DOHH2 (cell line): ENCODE measurements around the gene CNKSR2.

Experiments used
- H3F3A ChIP-seq: fragments of 200-600 bp; sonication (generic), shearing (Covaris generic); 2 replicates; pipeline ENCODE4 v1.6.0; 2016; ENCODE audit warnings: antibody characterized with exemption, mild to moderate bottlenecking; ENCODE audit not compliant: control insufficient read depth, insufficient read depth
- H3K27ac ChIP-seq: fragments of 200-600 bp; sonication (generic); 2 replicates; pipeline ENCODE4 v1.5.1; 2014; ENCODE audit warnings: low read depth, mild to moderate bottlenecking, low read length, moderate library complexity
- H3K27me3 ChIP-seq: fragments of 200-600 bp; sonication (generic); 2 replicates; pipeline ENCODE4 v1.6.1; 2014; ENCODE audit warnings: mild to moderate bottlenecking, low read length, mixed read lengths; ENCODE audit not compliant: control insufficient read depth
- H3K36me3 ChIP-seq: fragments of 200-600 bp; sonication (generic); 2 replicates; pipeline ENCODE4 v1.6.1; 2014; ENCODE audit warnings: mild to moderate bottlenecking, low read length, moderate library complexity, mixed read lengths; ENCODE audit not compliant: control insufficient read depth
- H3K4me1 ChIP-seq: fragments of 200-600 bp; sonication (generic); 2 replicates; pipeline ENCODE4 v1.6.1; 2014; ENCODE audit warnings: mild to moderate bottlenecking, low read length, mixed read lengths; ENCODE audit not compliant: control insufficient read depth
- H3K4me2 ChIP-seq: fragments of 200-600 bp; sonication (generic); 2 replicates; pipeline ENCODE4 v1.6.0; 2014; ENCODE audit warnings: mild to moderate bottlenecking, low read length, moderate library complexity
- H3K4me3 ChIP-seq: fragments of 200-600 bp; sonication (generic); 2 replicates; pipeline ENCODE4 v1.5.1; 2014; ENCODE audit warnings: mild to moderate bottlenecking, low read length, mixed read lengths
- H3K79me2 ChIP-seq: fragments of 200-600 bp; sonication (generic); 2 replicates; pipeline ENCODE4 v1.6.1; 2014; ENCODE audit warnings: mild to moderate bottlenecking, low read length, mixed read lengths; ENCODE audit not compliant: control insufficient read depth
- H3K9me2 ChIP-seq: fragments of 200-600 bp; sonication (generic); replicated peaks from 2 replicates; pipeline ENCODE4 v1.6.1; 2014; ENCODE audit warnings: mild to moderate bottlenecking, low read length, mixed read lengths; ENCODE audit not compliant: control insufficient read depth
- H3K9me3 ChIP-seq: fragments of 200-600 bp; sonication (generic); 2 replicates; pipeline ENCODE4 v1.6.1; 2014; ENCODE audit warnings: antibody characterized with exemption, low read length, mixed read lengths; ENCODE audit not compliant: control insufficient read depth, insufficient read depth
- H4K20me1 ChIP-seq: fragments of 200-600 bp; sonication (generic); 2 replicates; pipeline ENCODE4 v1.6.0; 2014; ENCODE audit warnings: low read depth, mild to moderate bottlenecking, antibody characterized with exemption, low read length, moderate library complexity; ENCODE audit not compliant: control insufficient read depth, insufficient read depth
- CTCF ChIP-seq: fragments of 200-600 bp; sonication (generic); IDR thresholded peaks from one replicate; pipeline ENCODE4 v1.5.1; 2014; ENCODE audit warnings: antibody characterized with exemption, mild to moderate bottlenecking, low read depth, low read length; ENCODE audit not compliant: poor library complexity, severe bottlenecking
- EZH2phosphoT487 ChIP-seq: fragments of 200-600 bp; sonication (generic); IDR thresholded peaks from 2 replicates; pipeline ENCODE4 v1.6.1; 2017; ENCODE audit warnings: borderline replicate concordance, mild to moderate bottlenecking, antibody characterized with exemption, low read length, moderate library complexity, mixed read lengths

Gene CNKSR2

GRCh38 chrX:21678048-21678612, 303.9 kb downstream of the CNKSR2 start:
- no peaks in the 10 kb centered on the region for H3K79me2 ChIP-seq
- H3K4me2 ChIP-seq, result no peak overlapping the region
- H4K20me1 ChIP-seq, result no peaks in the 10 kb centered on the region
- H3K27me3 ChIP-seq, result no peaks in the 10 kb centered on the region
- H3K4me3 ChIP-seq, result no peak overlapping the region
- no peaks in the 10 kb centered on the region for H3K4me1 ChIP-seq
- TF ChIP-seq CTCF (no peak), EZH2phosphoT487 (no peak)
- H3F3A ChIP-seq, result no peaks in the 10 kb centered on the region
- no peak overlapping the region for H3K27ac ChIP-seq
- no peaks in the 10 kb centered on the region for H3K36me3 ChIP-seq
- H3K9me3 ChIP-seq, result no peaks in the 10 kb centered on the region
- H3K9me2 ChIP-seq, result no peaks in the 10 kb centered on the region

DNA sequence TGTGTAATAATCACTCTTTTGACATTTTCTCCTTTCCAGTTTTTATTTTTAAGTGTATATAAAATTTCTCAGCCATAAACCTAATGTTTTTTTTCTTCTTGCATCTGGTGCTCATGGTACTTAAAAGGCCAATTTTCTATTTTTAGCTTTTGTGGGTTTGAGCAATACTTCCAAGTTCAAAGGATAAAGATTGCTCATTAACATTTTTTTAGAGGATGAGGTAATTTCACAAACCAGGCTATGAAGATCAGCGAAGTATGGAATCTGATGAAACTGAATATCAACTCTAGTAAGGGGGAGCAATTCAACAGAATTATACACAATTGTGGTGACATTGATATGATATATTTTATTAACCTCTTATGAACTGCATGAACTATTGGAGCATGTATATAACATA, 309.7 kb downstream of the CNKSR2 start:
- no peak overlapping the region for H3K4me2 ChIP-seq
- no peaks in the 10 kb centered on the region for H3K4me1 ChIP-seq
- no peaks in the 10 kb centered on the region for H4K20me1 ChIP-seq
- no peak overlapping the region for H3K4me3 ChIP-seq
- H3K27me3 ChIP-seq, result no peaks in the 10 kb centered on the region
- no peak for TF ChIP-seq CTCF
- TF ChIP-seq EZH2phosphoT487, result no peak
- no peaks in the 10 kb centered on the region for H3K79me2 ChIP-seq
- H3K9me2 ChIP-seq, result no peaks in the 10 kb centered on the region
- H3K9me3 ChIP-seq, result no peaks in the 10 kb centered on the region
- no peak overlapping the region for H3K27ac ChIP-seq
- no peaks in the 10 kb centered on the region for H3K36me3 ChIP-seq
- no peaks in the 10 kb centered on the region for H3F3A ChIP-seq

DNA sequence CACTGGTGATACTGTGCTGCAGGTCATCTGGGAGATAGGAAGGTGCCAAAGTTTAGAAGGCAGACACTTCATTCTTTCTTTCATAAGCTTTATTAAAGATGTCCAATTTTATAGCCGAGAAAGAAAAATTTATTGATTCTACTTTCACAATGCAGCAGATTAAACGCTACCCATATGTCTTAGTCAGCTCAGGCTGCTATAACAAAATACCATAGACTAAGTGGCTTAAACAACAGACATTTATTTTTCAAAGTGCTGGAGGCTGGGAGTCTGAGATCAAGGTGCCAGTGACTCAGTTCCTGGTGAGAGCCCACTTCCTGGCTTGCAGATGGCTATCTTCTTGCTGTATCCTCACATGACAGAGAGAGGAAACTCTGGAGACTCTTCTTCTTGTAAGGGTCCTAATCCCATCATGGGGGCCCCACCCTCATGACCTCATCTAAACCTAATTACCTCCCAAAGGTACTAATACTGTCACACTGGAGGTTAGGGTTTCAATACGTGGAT, 317.3 kb downstream of the CNKSR2 start:
- Histone ChIP-seq H3K79me2 (no peaks in the 10 kb centered on the region), H3K9me2 (no peaks in the 10 kb centered on the region), H3K27me3 (no peaks in the 10 kb centered on the region), H3K9me3 (no peaks in the 10 kb centered on the region), H3K36me3 (no peaks in the 10 kb centered on the region), H3K4me1 (no peaks in the 10 kb centered on the region), H4K20me1 (no peaks in the 10 kb centered on the region), H3K4me3 (no peak overlapping the region), H3K4me2 (no peak overlapping the region), H3K27ac (no peak overlapping the region), H3F3A (no peaks in the 10 kb centered on the region)
- TF ChIP-seq CTCF (no peak), EZH2phosphoT487 (no peak)
